ENCODE data around the gene PRXL2C.

The PRXL2C gene

DNA sequence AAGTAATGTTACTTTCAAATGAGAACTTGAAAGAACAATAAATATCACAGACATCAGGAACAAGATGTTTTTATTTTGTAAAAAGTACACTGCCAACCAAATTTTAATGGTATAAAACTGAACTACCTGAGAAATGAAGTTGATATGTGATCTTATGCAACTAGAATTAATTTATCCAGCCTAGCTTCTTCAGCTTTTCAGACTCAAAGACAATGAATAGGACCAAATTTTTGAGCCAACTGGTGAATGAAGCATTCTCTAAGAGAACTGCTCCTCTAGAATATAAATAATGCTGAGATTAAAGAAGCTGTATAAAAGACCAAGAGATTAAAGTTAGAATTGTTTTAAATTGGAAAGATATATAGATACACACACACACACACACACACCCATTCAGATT is 45.4 kb downstream of the PRXL2C start:
- no peak for DNase-seq

- DNase-seq, result no peak
These were observed 47.1 kb downstream of the PRXL2C start for GRCh38 chr9:96607971-96608370.

- no peak for DNase-seq
These were observed 49.8 kb downstream of the PRXL2C start for GRCh38 chr9:96605328-96605727.

- no peak for DNase-seq
These were observed 51.2 kb downstream of the PRXL2C start for GRCh38 chr9:96604004-96604319.

DNA sequence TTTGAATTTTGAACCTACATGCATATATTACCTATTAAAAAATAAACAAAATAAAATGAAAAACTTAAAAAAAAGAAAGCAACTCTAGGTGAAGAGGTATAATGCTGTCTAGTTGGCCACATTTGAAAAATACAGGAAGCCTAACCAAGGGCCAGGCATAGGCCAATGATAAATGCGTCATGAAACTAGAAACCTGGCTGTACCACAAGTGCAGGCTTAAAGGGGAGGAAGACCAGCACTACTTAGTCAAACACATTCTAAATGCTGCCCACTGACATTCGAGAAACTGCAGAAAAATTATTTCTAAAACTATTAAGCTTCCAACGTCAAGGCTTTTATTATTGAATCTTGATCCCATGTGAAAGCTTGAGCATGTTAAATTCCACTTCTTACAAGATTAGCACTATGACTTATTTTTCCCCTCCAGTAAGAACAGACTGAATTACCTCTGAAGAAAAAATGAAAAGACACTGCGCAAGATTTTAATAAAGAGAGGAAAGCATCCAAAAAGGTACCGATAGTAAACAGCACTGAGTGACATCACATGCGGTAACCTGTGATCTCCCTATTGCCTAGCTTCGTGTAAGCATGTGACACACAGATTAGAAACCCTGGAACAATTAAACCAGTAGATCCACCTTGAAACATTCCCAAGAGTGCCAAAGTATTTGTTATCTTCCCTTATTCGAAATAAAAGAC is 51.7 kb downstream of the PRXL2C start:
- DNase-seq, result no peak

- no peak for DNase-seq
These were observed 55.8 kb downstream of the PRXL2C start for GRCh38 chr9:96599298-96599697.

- no peak for DNase-seq
These were observed 58.5 kb downstream of the PRXL2C start for GRCh38 chr9:96596601-96597111.

Measured in right hindlimb (tissue), 1 donor.